ENCODE measurements around the gene FBXW2.

Gene FBXW2

DNA sequence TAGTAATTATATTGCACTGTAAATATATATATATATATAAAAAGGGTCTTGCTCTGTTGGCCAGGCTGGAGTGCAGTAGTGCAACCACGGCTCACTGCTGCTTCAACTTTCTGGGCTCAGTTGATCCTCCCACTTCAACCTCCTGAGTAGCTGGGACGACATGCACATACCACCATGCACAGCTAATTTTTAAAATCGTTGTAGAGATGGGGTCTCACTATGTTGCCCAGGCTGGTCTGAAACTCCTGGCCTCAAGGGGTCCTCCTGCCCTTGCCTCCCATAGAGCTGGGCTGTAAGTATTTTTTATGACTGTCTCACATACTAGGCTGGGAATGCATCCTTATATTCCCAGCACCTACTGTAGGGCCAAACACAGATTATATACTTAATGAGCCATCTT is 37.6 kb upstream of the FBXW2 start:
- DNase-seq (ENCODE audit: low read depth, low spot score), result no peak
- TF ChIP-seq YY1 (IDR thresholded peaks at IDR 0.05; ENCODE audit: insufficient read depth, insufficient read length) (no peak), ZNF274 (IDR thresholded peaks at IDR 0.05; ENCODE audit: low read depth, low read length) (no peak), SUZ12 (IDR thresholded peaks at IDR 0.05; ENCODE audit: extremely low read depth, insufficient read depth, insufficient read length) (no peak)
- no peaks in the 10 kb centered on the region for H3K9me3 ChIP-seq (ENCODE audit: insufficient read depth, low read length)
- H3K9ac ChIP-seq (ENCODE audit: insufficient read length, low read depth), result no peak overlapping the region
- no peak overlapping the region for H3K4me3 ChIP-seq (ENCODE audit: insufficient read length, low read depth)
- no peaks in the 10 kb centered on the region for H3K27me3 ChIP-seq (ENCODE audit: insufficient read depth, insufficient read length)
- H3K36me3 ChIP-seq (ENCODE audit: insufficient read depth, insufficient read length, low read length), result peaks cover 84% of the 10 kb centered on the region
- no peaks in the 10 kb centered on the region for H3K4me1 ChIP-seq (ENCODE audit: insufficient read depth, insufficient read length)

DNA sequence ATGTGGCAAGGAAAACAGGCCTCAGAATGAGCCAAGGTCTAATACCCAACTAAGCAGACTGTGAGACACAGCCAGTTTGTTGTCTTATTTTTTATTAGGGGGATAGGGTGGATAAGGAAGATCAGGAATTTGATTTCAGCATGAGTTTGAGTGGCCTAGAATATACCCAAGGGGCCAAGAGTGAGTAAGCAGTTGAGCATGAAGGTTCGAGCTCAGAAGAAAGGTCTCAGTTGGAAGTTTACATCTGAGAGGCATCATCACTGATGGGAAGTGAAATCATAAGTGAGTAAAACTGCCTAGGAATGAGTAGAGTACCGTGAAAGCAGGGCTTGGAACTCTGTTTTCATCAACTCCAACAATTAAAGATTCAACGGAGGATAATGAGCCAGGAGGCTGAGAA is 36.9 kb upstream of the FBXW2 start:
- no peaks in the 10 kb centered on the region for H3K9me3 ChIP-seq (ENCODE audit: insufficient read depth, low read length)
- H3K4me1 ChIP-seq (ENCODE audit: insufficient read depth, insufficient read length), result no peaks in the 10 kb centered on the region
- H3K4me3 ChIP-seq (ENCODE audit: insufficient read length, low read depth), result no peak overlapping the region
- TF ChIP-seq SUZ12 (IDR thresholded peaks at IDR 0.05; ENCODE audit: extremely low read depth, insufficient read depth, insufficient read length) (no peak), YY1 (IDR thresholded peaks at IDR 0.05; ENCODE audit: insufficient read depth, insufficient read length) (no peak), ZNF274 (IDR thresholded peaks at IDR 0.05; ENCODE audit: low read depth, low read length) (no peak)
- H3K27me3 ChIP-seq (ENCODE audit: insufficient read depth, insufficient read length), result no peaks in the 10 kb centered on the region
- H3K36me3 ChIP-seq (ENCODE audit: insufficient read depth, insufficient read length, low read length), result peaks cover 80% of the 10 kb centered on the region
- DNase-seq (ENCODE audit: low read depth, low spot score), result no peak
- H3K9ac ChIP-seq (ENCODE audit: insufficient read length, low read depth), result no peak overlapping the region

GRCh38 chr9:120829650-120830049 is 36.4 kb upstream of the FBXW2 start:
- H3K27me3 ChIP-seq (ENCODE audit: insufficient read depth, insufficient read length), result no peaks in the 10 kb centered on the region
- TF ChIP-seq YY1 (IDR thresholded peaks at IDR 0.05; ENCODE audit: insufficient read depth, insufficient read length) (no peak), ZNF274 (IDR thresholded peaks at IDR 0.05; ENCODE audit: low read depth, low read length) (no peak), SUZ12 (IDR thresholded peaks at IDR 0.05; ENCODE audit: extremely low read depth, insufficient read depth, insufficient read length) (no peak)
- H3K4me1 ChIP-seq (ENCODE audit: insufficient read depth, insufficient read length), result no peaks in the 10 kb centered on the region
- H3K4me3 ChIP-seq (ENCODE audit: insufficient read length, low read depth), result no peak overlapping the region
- H3K9ac ChIP-seq (ENCODE audit: insufficient read length, low read depth), result no peak overlapping the region
- no peak for DNase-seq (ENCODE audit: low read depth, low spot score)
- H3K36me3 ChIP-seq (ENCODE audit: insufficient read depth, insufficient read length, low read length), result peaks cover 80% of the 10 kb centered on the region
- H3K9me3 ChIP-seq (ENCODE audit: insufficient read depth, low read length), result no peaks in the 10 kb centered on the region

DNA sequence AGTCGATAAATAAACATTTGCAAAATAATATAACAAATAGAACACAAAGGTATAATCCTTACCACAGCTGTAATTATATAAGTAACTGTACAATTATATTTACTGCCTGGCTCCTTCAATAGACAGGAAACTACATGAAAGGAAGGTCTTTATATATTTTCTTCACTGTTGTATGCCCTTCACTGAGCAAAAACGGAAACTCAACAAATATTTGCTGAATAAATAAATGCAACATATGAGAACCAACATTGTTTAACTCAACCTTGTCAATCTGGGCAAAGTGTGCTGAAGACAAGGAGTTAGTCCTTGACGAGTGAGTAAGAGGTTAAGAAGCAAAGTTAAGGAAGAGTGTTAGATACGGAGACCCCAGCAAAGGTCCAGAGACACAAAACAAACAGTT is 26.9 kb upstream of the FBXW2 start:
- DNase-seq (ENCODE audit: low read depth, low spot score), result no peak
- Histone ChIP-seq H3K9ac (ENCODE audit: insufficient read length, low read depth) (no peak overlapping the region), H3K9me3 (ENCODE audit: insufficient read depth, low read length) (no peaks in the 10 kb centered on the region), H3K27me3 (ENCODE audit: insufficient read depth, insufficient read length) (no peaks in the 10 kb centered on the region), H3K4me1 (ENCODE audit: insufficient read depth, insufficient read length) (no peaks in the 10 kb centered on the region), H3K4me3 (ENCODE audit: insufficient read length, low read depth) (no peak overlapping the region), H3K36me3 (ENCODE audit: insufficient read depth, insufficient read length, low read length) (peaks cover 86% of the 10 kb centered on the region)
- TF ChIP-seq SUZ12 (IDR thresholded peaks at IDR 0.05; ENCODE audit: extremely low read depth, insufficient read depth, insufficient read length) (no peak), ZNF274 (IDR thresholded peaks at IDR 0.05; ENCODE audit: low read depth, low read length) (no peak)

- no peaks in the 10 kb centered on the region for H3K27me3 ChIP-seq (ENCODE audit: insufficient read depth, insufficient read length)
- H3K9ac ChIP-seq (ENCODE audit: insufficient read length, low read depth), result no peak overlapping the region
- no peak overlapping the region for H3K4me3 ChIP-seq (ENCODE audit: insufficient read length, low read depth)
- no peaks in the 10 kb centered on the region for H3K4me1 ChIP-seq (ENCODE audit: insufficient read depth, insufficient read length)
- H3K9me3 ChIP-seq (ENCODE audit: insufficient read depth, low read length), result no peaks in the 10 kb centered on the region
- DNase-seq (ENCODE audit: low read depth, low spot score), result no peak
- peaks cover 73% of the 10 kb centered on the region for H3K36me3 ChIP-seq (ENCODE audit: insufficient read depth, insufficient read length, low read length)
- TF ChIP-seq YY1 (IDR thresholded peaks at IDR 0.05; ENCODE audit: insufficient read depth, insufficient read length) (no peak), SUZ12 (IDR thresholded peaks at IDR 0.05; ENCODE audit: extremely low read depth, insufficient read depth, insufficient read length) (no peak), ZNF274 (IDR thresholded peaks at IDR 0.05; ENCODE audit: low read depth, low read length) (no peak)
Observed at GRCh38 chr9:120818595-120818994, 25.4 kb upstream of the FBXW2 start.

DNA sequence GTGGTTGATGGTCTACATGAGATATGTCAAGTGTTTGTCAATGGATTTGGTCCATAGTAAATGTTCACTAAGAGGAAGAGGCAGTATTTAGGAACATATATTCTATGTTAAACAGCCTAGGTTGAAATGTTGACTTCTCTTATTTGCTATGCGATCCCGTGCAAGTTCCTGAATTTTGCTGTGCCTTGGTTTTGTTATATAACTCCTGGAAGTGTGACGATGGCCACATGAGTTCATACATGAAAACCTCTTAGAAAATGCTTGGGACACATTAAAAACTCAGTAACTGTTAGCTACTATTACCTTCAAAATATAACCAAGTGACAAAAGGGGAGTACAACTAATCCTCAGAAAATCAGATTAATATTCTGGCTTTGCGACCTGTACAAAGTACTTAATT is 21.9 kb upstream of the FBXW2 start:
- H3K4me3 ChIP-seq (ENCODE audit: insufficient read length, low read depth), result no peak overlapping the region
- TF ChIP-seq SUZ12 (IDR thresholded peaks at IDR 0.05; ENCODE audit: extremely low read depth, insufficient read depth, insufficient read length) (no peak), ZNF274 (IDR thresholded peaks at IDR 0.05; ENCODE audit: low read depth, low read length) (no peak), YY1 (IDR thresholded peaks at IDR 0.05; ENCODE audit: insufficient read depth, insufficient read length) (no peak)
- peaks cover 42% of the 10 kb centered on the region for H3K36me3 ChIP-seq (ENCODE audit: insufficient read depth, insufficient read length, low read length)
- no peaks in the 10 kb centered on the region for H3K4me1 ChIP-seq (ENCODE audit: insufficient read depth, insufficient read length)
- H3K9ac ChIP-seq (ENCODE audit: insufficient read length, low read depth), result no peak overlapping the region
- H3K27me3 ChIP-seq (ENCODE audit: insufficient read depth, insufficient read length), result no peaks in the 10 kb centered on the region
- no peak for DNase-seq (ENCODE audit: low read depth, low spot score)
- no peaks in the 10 kb centered on the region for H3K9me3 ChIP-seq (ENCODE audit: insufficient read depth, low read length)

DNA sequence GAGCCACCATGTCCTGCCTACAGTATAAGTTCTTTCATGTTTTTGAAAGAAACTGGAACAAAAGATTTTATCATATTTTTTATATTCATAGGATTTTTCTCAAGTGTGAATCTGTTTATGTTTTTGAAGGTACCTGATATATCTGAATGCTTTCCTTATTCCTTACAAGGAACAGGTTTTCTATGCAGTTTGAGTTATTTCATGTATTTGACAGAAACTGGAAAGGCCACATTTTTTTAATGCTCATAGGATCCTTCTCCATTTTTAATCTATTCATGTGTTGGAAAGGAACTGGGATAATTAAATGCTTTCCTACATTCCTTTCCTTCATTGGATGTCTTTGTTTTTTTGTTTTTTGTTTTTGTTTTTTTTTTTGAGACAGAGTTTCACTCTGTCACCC is 15.7 kb upstream of the FBXW2 start:
- H3K4me1 ChIP-seq (ENCODE audit: insufficient read depth, insufficient read length), result no peaks in the 10 kb centered on the region
- H3K36me3 ChIP-seq (ENCODE audit: insufficient read depth, insufficient read length, low read length), result no peaks in the 10 kb centered on the region
- H3K27me3 ChIP-seq (ENCODE audit: insufficient read depth, insufficient read length), result no peaks in the 10 kb centered on the region
- H3K4me3 ChIP-seq (ENCODE audit: insufficient read length, low read depth), result no peak overlapping the region
- peaks cover 32% of the 10 kb centered on the region for H3K9me3 ChIP-seq (ENCODE audit: insufficient read depth, low read length)
- TF ChIP-seq ZNF274 (IDR thresholded peaks at IDR 0.05; ENCODE audit: low read depth, low read length) (no peak), SUZ12 (IDR thresholded peaks at IDR 0.05; ENCODE audit: extremely low read depth, insufficient read depth, insufficient read length) (no peak), YY1 (IDR thresholded peaks at IDR 0.05; ENCODE audit: insufficient read depth, insufficient read length) (no peak)
- H3K9ac ChIP-seq (ENCODE audit: insufficient read length, low read depth), result no peak overlapping the region
- no peak for DNase-seq (ENCODE audit: low read depth, low spot score)
